ENCODE measurements around the gene BIN2. TPM values are rescaled to one million over a fixed set of nuclear protein-coding genes. Genes with fewer than 3 reads are reported as not detected.
"Not testable (repeated sequence)": the region's sequence is repeated elsewhere in the genome, so short reads cannot be mapped to it uniquely, and the experiment has no call there.

Gene BIN2
- total RNA-seq, 4 donors from 2014 or later, result 1.7 to 8.3 (median 2.9) TPM

DNA sequence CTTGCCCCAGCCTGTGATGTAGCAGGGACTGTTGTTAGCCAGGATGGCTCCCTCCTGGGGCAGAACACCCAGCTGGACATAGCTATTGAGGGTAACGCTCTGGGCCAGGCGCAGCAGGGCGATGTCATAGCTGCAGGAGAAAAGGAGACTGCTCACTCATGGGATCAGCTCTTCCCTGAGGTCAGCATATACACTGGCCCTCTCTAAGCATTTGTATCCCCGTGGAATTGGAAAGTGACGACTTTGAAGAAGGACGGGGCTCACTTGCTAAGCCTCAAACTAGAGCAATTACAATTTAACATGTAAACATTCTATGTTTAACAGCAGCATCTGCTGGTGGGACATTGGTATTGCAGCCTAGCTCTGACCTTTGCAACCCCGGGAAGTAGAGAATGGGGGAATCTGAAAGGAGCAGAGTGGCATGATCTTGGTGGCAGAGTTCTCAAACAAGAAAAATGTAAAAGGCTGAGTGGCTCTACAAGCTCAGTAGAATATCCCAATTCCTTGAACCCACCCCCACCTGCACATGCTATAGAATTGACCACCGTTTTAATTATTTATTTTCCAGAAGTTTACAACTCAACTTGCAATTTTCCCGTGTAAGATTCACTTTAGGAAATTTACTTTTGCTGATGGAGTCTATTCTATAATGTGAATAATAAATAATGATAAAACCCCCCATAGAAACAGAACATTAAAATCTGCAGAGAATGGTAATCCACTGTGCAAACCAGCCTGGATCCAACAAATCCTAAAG, 17.5 kb upstream of the BIN2 start:
- H3K27ac ChIP-seq (replicated peaks in 1 of 4), result no peak overlapping the region
- intact Hi-C loops (cut with DNase I), result loop anchor here (5.0 kb wide), 1 partner anchor 74 kb away; no protein-coding TSS in a partner anchor
- TF ChIP-seq POLR2A (IDR thresholded peaks at IDR 0.05; ENCODE audit: low read depth), result no peak
- TF ChIP-seq, protein P1, sequence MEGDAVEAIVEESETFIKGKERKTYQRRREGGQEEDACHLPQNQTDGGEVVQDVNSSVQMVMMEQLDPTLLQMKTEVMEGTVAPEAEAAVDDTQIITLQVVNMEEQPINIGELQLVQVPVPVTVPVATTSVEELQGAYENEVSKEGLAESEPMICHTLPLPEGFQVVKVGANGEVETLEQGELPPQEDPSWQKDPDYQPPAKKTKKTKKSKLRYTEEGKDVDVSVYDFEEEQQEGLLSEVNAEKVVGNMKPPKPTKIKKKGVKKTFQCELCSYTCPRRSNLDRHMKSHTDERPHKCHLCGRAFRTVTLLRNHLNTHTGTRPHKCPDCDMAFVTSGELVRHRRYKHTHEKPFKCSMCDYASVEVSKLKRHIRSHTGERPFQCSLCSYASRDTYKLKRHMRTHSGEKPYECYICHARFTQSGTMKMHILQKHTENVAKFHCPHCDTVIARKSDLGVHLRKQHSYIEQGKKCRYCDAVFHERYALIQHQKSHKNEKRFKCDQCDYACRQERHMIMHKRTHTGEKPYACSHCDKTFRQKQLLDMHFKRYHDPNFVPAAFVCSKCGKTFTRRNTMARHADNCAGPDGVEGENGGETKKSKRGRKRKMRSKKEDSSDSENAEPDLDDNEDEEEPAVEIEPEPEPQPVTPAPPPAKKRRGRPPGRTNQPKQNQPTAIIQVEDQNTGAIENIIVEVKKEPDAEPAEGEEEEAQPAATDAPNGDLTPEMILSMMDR (IDR thresholded peaks at IDR 0.05), result peak; percentile 93 to 98 (median 96)
- peak; percentile 7 to 31 for TF ChIP-seq POLR2AphosphoS5 (IDR thresholded peaks at IDR 0.05)
- peak overlapping the region in 3 of 4 donors; percentile 3 to 38 (median 35) for H3K4me3 ChIP-seq
- no peak for DNase-seq (ENCODE audit: extremely low spot score)
- peaks cover 5 to 8% (median 7%) of the 10 kb centered on the region in 4 donors for H3K4me1 ChIP-seq
- H3K27me3 ChIP-seq, result no peaks in the 10 kb centered on the region
- no peaks in the 10 kb centered on the region for H3K9me3 ChIP-seq
- 11% methylated on average over 6 of the region's 9 CpGs for WGBS
- H3K36me3 ChIP-seq, result no peaks in the 10 kb centered on the region

DNA sequence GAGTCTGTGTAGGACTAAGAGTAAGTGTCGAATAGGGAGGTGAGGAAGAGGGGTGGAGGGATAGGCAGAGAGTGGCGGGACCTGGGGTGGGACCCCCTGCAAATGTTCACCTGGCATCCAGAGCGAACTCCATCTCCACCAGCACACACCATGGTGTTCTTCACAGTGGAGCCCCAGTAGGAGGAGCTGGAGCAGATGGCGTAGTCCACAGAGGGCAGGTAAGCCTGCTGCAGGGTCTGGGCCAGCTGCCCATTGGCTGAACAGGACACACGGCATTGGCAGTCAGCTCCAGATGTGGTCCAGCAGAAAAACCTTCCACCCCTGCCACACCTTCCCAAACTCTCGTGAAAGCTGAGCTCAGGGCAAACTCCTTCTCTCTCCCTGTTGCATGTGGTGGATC, 15.8 kb upstream of the BIN2 start:
- H3K4me1 ChIP-seq, result peaks cover 5 to 8% (median 7%) of the 10 kb centered on the region in 4 donors
- intact Hi-C loops (cut with DNase I), result loop anchor here (5.0 kb wide), 1 partner anchor 72 kb away; no protein-coding TSS in a partner anchor
- no peak overlapping the region for H3K27ac ChIP-seq (replicated peaks in 1 of 4)
- no peaks in the 10 kb centered on the region for H3K27me3 ChIP-seq
- DNase-seq (ENCODE audit: extremely low spot score), result no peak
- H3K4me3 ChIP-seq, result no peak overlapping the region
- H3K9me3 ChIP-seq, result no peaks in the 10 kb centered on the region
- WGBS, result 64% methylated on average over 5 of the region's 6 CpGs
- TF ChIP-seq EP300 (IDR thresholded peaks at IDR 0.05), result no peak
- TF ChIP-seq POLR2AphosphoS5 (IDR thresholded peaks at IDR 0.05), result no peak
- no peak for TF ChIP-seq POLR2A (IDR thresholded peaks at IDR 0.05; ENCODE audit: low read depth)
- TF ChIP-seq, protein P1 (IDR thresholded peaks at IDR 0.05), result no peak
- H3K36me3 ChIP-seq, result no peaks in the 10 kb centered on the region

DNA sequence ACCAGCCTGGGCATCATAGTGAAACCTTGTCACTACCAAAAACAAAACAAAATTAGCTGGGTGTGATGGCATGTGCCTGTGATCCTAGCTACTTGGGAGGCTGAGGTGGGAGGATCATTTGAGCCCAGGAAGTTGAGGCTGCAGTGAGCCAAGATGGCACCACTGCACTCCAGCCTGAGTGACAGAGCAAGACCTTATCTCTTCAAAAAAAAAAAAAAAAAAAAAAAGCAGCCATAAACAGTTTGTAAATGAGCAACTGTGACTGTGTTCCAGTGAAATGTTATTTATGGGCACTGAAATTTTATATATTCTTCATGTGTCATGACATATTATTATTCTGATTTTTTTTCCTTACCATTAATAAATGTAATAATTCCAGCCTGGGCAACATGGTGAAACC, 13.4 kb upstream of the BIN2 start:
- H3K9me3 ChIP-seq; intact Hi-C loops (cut with DNase I): not testable (repeated sequence)

DNA sequence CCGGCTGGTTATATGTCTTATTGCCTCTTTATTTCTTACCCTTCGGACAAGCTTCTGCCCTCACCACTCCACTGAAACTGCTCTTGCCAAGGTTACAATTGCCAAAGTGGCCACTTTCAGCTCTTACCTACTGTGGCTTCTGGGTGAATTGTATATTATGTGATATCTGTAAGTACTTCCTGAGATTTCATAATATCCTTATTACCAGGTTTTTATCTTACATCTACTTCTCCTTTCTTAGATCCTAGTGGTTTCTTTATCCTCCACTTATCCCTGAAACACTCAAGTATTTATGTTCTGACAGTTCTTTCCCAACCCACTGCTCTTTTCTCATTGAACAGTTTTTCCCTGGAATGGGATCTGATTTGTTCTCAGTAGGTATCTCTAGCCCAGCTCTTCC, 12.0 kb upstream of the BIN2 start:
- intact Hi-C loops (cut with DNase I), result no loop called here
- Histone ChIP-seq H3K36me3 (no peaks in the 10 kb centered on the region), H3K27ac (replicated peaks in 1 of 4) (no peak overlapping the region), H3K27me3 (no peaks in the 10 kb centered on the region), H3K9me3 (no peaks in the 10 kb centered on the region), H3K4me3 (no peak overlapping the region), H3K4me1 (peaks cover 0 to 1% (median under 1%) of the 10 kb centered on the region in 4 donors)
- TF ChIP-seq POLR2AphosphoS5 (IDR thresholded peaks at IDR 0.05) (no peak), POLR2A (IDR thresholded peaks at IDR 0.05; ENCODE audit: low read depth) (no peak), EP300 (IDR thresholded peaks at IDR 0.05) (no peak)
- TF ChIP-seq, protein P1 (IDR thresholded peaks at IDR 0.05), result no peak
- WGBS, result 68% methylated on average over 2 of the region's 2 CpGs
- no peak for DNase-seq (ENCODE audit: extremely low spot score)

More for the DNA sequence above, 13.4 kb upstream of the BIN2 start:
- H3K27ac ChIP-seq (replicated peaks in 1 of 4); DNase-seq (ENCODE audit: extremely low spot score); H3K4me3 ChIP-seq; H3K4me1 ChIP-seq; H3K36me3 ChIP-seq; H3K27me3 ChIP-seq: not testable (repeated sequence)

DNA sequence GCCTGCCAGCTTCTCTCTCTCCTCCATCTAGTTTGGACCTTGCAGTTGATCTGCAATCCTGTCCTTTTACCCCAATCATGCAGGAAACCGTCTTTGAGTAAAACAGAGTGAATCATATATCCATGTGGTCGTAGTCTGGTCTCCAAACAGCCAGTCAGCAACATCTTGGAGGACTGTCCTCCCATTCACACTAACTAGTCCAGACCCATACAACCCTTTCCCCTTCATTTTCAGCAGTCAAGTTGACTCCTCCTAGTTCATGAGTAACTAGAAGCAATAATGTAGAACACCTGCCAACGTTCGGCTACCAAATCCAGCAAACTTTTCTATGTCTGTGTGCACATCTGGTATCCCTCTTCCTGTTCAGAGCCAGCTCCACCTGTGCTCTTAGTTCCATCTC, 10.8 kb upstream of the BIN2 start:
- H3K27ac ChIP-seq (replicated peaks in 1 of 4), result no peak overlapping the region
- H3K4me1 ChIP-seq, result no peaks in the 10 kb centered on the region
- 83% methylated on average over 4 of the region's 4 CpGs for WGBS
- no peaks in the 10 kb centered on the region for H3K9me3 ChIP-seq
- intact Hi-C loops (cut with DNase I), result no loop called here
- H3K4me3 ChIP-seq, result no peak overlapping the region
- H3K27me3 ChIP-seq, result no peaks in the 10 kb centered on the region
- no peak for DNase-seq (ENCODE audit: extremely low spot score)
- no peak for TF ChIP-seq EP300 (IDR thresholded peaks at IDR 0.05)
- TF ChIP-seq POLR2A (IDR thresholded peaks at IDR 0.05; ENCODE audit: low read depth), result no peak
- no peak for TF ChIP-seq POLR2AphosphoS5 (IDR thresholded peaks at IDR 0.05)
- TF ChIP-seq, protein P1 (IDR thresholded peaks at IDR 0.05), result no peak
- no peaks in the 10 kb centered on the region for H3K36me3 ChIP-seq
